HG02678 (cell line): Measurements from ENCODE around the gene GGTLC2.
"Not testable (repeated sequence)": the region's sequence is repeated elsewhere in the genome, so short reads cannot be mapped to it uniquely, and the experiment has no call there.

Source experiments
- ATAC-seq: cut with Tn5 transposase; IDR thresholded peaks from one replicate; pipeline ENCODE4 v1.9.1; 2021; ENCODE audit warnings: mild to moderate bottlenecking, moderate library complexity; ENCODE audit not compliant: unreplicated experiment

The GGTLC2 gene

GRCh38 chr22:22636260-22636659, 8.2 kb upstream of the GGTLC2 start:
- not testable (repeated sequence) for ATAC-seq

- not testable (repeated sequence) for ATAC-seq
These were observed 6.1 kb upstream of the GGTLC2 start for GRCh38 chr22:22638313-22638712.

- ATAC-seq, result not testable (repeated sequence)
These were observed 2.2 kb upstream of the GGTLC2 start for GRCh38 chr22:22642255-22642654.

GRCh38 chr22:22645969-22646368, 1.6 kb downstream of the GGTLC2 start:
- not testable (repeated sequence) for ATAC-seq

- ATAC-seq, result not testable (repeated sequence)
These were observed 3.5 kb downstream of the GGTLC2 start for GRCh38 chr22:22647952-22648351.

GRCh38 chr22:22648863-22649536, 4.6 kb downstream of the GGTLC2 start:
- ATAC-seq, result not testable (repeated sequence)

- not testable (repeated sequence) for ATAC-seq
These were observed 5.3 kb downstream of the GGTLC2 start for GRCh38 chr22:22649761-22650160.

- not testable (repeated sequence) for ATAC-seq
These were observed 6.0 kb downstream of the GGTLC2 start for GRCh38 chr22:22650398-22650797.

- ATAC-seq, result not testable (repeated sequence)
These were observed 6.5 kb downstream of the GGTLC2 start for GRCh38 chr22:22650803-22651515.

GRCh38 chr22:22651593-22651992, 7.2 kb downstream of the GGTLC2 start:
- not testable (repeated sequence) for ATAC-seq

- not testable (repeated sequence) for ATAC-seq
These were observed 7.7 kb downstream of the GGTLC2 start for GRCh38 chr22:22652102-22652501.

- not testable (repeated sequence) for ATAC-seq
These were observed 8.2 kb downstream of the GGTLC2 start for GRCh38 chr22:22652573-22652972.

- ATAC-seq, result not testable (repeated sequence)
These were observed 9.4 kb downstream of the GGTLC2 start for GRCh38 chr22:22653677-22654381.

- no peak for ATAC-seq
These were observed 11.3 kb downstream of the GGTLC2 start for GRCh38 chr22:22655452-22656290.

- ATAC-seq, result no peak
These were observed 13.3 kb downstream of the GGTLC2 start for GRCh38 chr22:22657712-22658111.

- ATAC-seq, result no peak
These were observed 16.9 kb downstream of the GGTLC2 start for GRCh38 chr22:22661275-22661674.

GRCh38 chr22:22662095-22662494, 17.7 kb downstream of the GGTLC2 start:
- no peak for ATAC-seq

- ATAC-seq, result no peak
These were observed 19.7 kb downstream of the GGTLC2 start for GRCh38 chr22:22663861-22664800.

GRCh38 chr22:22666307-22667091, 22.1 kb downstream of the GGTLC2 start:
- ATAC-seq, result no peak
